ENCODE data around the gene SLC22A12.

SLC22A12 gene

DNA sequence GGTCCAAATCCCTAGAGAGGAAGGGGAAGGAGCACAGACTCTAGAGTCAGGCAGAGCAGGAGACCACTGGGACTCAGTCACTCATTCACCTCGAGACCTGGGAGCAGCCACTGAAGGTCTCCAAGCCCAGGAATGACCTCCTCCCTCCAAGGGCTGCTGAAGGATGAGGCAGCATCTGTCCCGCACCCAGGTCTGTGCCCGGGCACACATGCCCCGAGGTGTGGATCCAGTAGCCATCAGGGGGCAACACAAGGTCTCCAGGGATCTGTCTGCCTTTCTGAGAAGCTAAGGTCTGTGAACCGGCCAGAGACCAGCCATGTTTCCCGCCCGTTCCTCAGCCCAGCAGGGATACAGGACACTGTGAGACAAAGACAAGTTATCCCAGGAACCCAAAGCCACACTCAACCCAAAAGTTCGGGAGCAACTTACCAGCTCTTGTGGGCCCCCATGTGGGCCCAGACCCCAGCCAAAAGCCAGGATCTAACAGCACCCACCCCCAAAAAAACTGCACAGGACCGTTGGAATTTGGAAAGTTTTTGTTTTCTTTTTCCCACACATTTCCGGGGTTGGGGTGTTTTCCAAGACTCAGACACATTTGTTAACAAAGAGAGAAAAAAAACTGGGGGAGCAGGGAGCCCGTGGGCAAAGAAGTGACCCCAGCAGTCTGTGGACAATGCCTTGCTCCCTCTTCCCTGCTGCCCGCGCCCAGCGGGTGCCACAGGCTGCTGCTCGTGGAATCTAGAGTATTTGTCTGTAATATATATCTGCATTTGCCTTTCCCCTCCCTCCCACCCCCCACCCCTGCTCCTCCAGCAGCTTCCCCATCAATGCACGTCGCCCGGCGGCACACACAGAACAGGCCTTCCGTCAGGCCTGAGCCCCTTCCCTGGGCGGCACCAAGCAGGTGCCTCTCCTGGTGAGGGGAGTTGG lies 14.9 kb downstream of the SLC22A12 start:
- DNase-seq = no peak

DNA sequence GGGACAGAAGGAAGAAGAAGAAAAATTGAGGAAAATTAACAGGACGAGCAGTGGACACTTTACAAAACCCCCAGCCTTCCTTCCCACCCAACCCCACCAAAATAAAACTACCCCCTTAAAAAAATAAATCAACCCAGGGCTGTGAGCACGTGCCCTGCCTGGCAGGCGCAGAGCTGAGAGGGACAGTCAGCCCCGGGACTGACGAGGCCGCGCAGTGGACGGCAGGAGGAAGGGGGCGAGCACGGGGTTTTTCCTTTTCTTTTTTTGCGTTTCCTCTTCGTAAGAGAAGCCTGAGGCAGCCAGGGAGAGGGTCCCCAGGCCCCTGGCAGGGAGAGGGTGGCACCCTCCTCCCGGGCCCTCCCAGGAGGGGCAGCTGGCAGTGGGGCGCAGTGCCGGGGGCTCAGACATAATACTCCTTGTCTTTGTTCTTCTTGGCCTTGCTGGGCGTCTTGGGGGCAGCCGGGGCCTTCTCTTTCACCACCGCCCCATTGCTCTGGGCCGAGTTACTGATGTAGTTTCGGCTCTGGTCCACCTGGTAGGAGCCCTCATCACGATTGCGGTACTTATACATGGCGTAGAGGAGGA lies 15.9 kb downstream of the SLC22A12 start:
- no peak for DNase-seq

DNA sequence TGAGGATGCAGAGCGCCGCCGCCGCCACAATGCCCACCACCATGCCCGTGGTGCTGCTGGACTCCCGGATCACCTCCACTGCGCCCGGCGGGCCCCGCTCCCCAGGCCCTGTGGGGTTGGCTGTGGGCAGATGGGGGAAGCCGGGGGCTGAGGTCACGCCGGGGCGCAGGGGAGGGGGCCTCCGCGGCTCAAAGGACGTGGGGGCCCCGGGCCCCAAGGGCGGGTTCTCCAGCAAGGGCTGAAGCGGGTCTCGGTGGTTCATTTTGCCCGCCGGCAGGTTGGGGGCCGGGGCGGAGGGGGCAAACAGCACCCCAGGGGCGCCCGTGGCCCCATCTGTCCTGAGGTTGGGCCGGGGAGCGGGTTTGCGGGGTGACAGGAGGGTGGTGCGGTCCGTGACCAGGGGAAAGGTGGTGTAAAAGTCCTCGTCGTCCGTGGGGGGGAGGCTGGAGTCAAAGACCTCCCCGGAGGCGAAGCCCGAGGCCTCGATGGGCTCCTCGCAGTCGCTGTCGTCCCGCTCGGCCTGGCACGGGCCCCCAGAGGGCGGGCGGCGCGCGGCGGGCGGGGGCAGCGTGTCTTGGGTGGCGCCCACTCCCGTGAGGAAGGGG lies 16.5 kb downstream of the SLC22A12 start:
- DNase-seq = no peak

DNA sequence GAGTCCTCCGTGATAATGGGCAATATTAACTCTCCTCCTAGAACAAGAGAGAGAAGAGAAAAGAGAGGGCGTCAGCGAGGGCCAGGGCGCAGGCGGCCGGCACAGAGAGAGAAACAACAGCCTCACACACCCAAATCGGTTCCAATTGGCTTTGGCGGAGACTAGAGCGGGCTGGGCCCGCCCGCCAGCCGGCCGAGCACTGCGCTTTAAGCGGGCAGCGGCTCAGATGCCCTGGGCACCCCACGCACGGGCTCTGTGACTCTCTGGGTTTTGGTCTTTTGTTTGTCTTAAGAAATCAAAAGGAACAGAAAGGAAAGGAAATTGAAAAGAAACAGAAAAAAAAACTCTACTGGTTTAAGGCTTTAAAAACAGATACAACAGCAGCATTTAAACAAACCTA lies 17.0 kb downstream of the SLC22A12 start:
- no peak for DNase-seq

DNA sequence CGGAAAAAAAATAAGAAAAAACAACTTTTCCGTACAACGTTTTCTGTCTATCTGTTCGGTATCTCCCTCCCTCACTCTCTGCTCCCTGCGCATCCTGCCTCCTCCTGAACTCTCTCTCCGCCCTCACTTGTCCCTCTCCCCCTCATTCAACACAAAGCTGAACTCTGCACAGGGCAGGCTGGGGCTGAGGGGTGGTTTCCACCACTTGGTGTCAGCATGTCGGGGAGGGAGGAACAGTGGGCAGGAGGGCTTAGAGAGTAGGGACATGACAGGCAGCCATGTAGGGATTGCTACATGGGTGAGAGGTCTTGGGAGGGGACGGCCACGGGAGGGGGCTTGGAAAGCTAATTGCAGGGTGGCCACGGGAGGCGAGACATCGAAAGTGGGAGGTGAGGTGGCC lies 17.6 kb downstream of the SLC22A12 start:
- DNase-seq = no peak

DNA sequence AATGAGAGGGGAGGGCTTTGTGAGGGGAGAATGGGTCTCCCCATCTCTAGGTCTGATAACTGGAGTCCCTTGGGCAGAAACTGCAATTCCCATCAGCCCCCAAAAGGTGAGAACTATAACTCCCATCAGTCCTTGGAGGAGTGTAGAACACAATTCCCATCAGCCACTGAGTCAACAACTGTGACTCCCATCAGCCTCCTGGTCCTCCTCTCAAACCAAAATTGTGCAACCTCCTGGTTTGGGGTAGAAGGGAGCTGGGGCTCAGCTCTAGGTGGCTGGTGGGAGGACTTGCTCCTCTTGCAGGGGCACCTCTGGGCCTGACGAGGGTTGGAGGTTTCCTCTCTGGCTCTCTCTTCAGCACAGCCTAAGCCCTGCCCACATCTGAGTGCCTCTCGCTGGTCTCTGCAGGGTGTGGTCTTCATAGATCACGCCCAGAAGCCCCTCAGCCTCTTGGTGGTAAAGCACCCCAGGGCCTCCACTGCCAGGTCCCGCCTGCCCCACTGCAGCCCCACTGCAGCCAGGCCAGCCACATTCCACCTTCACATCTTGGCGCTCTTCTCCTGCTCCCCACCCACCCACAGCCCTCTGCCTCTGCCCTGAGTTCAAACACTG lies 18.5 kb downstream of the SLC22A12 start:
- no peak for DNase-seq

DNA sequence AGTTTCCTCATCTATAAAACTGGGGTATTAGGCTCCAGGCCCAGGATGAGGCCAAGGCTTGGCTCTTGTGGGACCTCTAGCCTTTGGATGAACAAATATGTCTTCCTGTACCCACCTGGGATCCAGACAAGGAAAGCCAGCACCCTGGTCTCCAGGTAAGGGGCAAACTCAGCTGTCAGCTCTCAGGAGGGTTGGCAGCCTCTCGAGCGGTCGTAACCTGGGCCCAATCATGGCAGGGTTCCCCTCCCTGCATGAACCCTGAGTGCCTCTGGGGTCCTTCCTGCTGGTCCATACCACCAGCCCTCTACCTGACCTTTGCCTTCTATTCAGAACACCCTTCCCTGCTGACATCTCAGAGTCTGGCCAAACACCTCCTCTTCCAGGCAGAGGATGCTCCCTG lies 19.6 kb downstream of the SLC22A12 start:
- no peak for DNase-seq

DNA sequence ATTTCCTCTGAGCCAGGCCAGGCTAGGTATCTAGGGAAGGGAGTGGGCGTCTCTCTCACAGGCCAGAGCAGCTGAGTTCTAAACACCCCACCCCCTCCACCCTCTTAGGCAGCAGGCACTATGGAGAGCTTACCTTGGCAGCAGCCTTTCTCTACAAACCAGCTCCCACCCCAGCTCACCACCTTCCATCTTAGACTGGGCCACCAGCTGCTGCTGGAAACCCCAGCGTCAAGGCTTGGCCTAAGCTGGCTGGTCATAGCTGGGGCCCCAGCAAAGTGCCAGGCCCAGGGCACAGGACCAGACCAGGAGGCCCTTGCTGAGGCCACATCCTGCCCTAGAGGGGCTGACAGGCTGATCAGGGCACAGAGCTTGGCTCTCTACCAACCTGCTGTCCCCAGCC lies 20.2 kb downstream of the SLC22A12 start:
- no peak for DNase-seq

DNA sequence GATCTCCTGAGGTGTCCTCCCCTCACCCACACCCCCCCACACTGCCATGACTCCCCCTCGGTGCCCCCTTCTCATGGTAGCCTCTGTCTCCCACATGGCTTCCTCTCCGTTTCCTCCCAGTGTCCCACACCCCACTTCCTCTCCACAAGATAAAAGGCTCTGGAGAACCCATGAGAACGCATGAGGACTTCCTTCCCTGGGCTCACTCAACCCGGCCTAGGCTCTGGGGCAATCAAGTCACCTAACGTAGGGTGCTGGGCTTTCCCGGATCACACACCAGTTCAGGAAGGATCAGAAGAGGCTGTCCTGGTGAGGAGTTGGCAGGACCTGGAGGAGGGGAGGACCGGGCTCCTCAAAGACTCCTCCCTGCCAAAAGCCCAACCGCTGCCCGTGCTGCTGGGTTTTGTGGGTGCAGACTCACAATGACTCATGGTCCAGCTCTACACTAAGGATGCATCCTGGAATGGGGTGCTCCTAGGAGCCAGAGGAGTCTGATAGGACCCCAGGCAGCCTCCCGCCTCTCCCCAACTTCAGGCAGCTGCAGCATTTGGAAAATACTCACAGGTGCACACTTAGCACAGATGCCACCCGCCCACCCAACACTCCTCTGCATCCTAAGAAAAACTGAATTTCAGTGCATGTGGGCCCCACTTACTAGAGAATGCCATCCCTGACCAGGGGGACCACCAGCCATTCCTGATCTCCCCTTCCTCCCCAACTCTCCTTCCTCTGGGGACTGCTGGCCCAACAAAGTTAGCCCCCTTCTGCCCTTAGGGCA lies 21.0 kb downstream of the SLC22A12 start:
- no peak for DNase-seq

DNA sequence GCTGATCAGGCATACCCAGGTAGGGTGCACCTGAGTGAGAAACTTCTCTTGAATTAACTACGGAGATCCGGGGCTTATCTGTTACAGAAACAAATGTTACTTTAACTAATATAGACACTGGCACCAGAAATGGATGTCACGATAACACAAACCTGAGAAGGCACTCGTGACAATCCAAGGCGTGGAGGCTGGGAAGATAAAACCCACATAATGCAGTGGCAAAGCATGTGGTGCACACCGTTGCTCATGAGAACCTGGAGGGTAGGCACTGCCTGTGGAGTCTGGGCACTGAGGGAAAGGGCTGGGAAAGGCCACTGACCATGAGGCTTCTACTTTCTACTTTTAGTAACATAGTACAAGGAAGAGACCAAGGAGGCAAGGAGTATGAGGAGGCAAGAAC lies 22.6 kb downstream of the SLC22A12 start:
- no peak for DNase-seq

DNA sequence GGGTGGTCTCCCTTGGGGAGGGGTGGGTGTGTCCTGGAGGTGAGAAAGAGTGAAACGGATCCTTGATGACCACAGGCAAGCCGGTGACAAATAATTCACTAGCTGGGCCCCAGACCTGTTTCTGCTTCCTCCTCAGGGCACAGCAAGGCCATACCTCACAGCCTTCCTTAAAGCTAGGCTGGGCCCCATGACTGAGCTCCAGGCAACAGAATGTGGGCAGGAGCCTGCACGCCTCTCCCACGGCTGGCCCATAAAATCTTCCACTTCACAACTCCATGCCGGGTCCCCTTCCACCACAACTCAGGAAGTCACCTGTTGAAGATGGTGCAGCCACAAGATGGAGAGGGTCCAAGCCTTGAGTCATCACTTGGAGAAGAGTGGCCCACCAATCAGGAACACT lies 23.9 kb downstream of the SLC22A12 start:
- no peak for DNase-seq

DNA sequence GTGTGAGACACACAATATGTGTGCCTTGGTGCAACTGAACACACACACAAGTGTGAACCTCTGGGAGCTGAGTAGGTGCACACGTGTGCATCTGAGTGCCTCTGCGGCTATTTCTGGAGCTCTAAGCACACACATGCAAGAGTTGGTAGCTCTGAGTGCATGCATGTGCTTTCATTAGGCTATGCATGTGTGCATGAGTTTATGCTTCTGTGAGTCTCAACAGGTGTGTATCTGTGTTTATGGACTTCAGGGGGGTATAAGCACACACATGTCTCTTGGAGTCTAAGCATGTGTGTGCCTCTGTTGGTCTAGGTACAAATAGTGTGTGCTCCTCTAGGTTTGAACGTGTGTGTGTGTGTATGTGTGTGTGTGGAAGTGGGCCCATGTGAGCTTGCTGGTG lies 25.8 kb downstream of the SLC22A12 start:
- no peak for DNase-seq

DNA sequence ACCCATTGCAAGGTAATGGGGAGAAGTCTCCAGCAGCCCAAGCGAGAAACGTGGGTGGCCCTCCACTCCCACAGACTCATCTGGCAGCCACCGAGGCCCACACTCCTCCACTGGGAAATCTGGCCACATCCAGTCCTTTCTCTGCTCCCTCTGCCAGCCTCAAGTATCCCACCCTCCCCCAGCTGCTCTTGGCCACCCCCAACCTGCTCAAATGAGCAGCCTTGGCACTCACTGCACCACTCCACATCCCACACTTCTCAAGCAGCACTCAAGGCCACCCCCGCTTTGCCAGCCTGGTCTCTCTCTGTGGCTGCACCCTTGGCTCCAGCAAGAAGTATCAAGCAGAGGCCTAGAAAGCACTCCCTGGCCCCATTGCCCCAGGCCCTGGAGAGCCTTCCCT lies 28.2 kb downstream of the SLC22A12 start:
- DNase-seq = no peak

DNA sequence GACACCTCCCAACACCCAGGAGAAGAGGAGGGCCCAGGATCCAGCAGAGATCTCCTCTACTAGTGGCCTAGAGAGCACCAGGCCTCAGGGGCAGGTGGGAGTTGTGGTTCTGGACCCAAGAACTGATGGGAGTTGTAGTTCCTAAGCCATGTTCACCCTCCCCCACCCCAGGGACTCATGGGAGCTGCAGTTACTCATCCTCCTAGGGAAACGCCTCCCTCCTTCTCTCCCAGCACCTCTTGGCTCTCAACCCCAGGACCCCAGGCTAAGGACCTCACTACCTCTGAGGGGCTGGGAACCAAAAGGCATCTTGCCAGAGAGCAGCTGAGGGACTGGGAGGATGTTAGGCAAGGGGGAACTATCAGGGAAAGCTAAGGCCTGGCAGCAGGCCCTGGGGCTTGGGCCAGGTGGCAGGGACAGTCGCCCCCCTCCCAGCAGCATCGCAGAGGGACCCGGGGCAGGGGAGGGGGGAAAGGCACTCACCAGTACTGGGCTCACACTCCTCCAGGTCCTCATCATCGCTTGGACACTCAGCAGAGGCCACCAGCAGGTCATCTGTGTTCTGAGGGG lies 28.9 kb downstream of the SLC22A12 start:
- DNase-seq = no peak

DNA sequence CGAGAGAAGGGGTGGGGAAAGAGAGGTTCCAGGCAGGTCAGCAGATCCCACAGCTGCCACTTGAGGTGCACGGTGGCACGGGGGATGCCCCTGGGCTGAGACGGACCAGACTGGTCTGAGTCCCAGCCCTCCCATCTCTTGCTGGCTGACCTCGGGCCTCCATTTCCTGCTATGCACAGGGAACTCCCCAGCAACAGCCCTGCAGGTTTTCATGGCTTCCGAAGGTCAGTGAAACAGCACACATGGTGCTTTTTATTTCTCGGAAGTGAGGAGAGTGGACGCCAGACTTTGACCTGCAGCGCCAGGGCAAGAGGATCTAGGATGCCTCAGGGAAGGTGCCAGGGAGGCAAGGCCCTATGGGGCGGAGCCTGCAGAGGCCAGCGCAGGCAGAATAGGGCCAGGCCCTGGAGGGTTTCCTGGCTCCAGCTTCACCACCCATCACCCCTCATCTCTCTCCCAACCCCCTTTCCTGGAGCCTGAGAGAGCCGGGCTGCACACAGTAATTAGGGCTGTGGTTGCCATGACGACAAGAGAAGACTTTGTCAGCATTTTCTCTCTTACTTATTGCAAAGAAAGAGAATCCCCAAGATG lies 29.5 kb downstream of the SLC22A12 start:
- DNase-seq = no peak

DNA sequence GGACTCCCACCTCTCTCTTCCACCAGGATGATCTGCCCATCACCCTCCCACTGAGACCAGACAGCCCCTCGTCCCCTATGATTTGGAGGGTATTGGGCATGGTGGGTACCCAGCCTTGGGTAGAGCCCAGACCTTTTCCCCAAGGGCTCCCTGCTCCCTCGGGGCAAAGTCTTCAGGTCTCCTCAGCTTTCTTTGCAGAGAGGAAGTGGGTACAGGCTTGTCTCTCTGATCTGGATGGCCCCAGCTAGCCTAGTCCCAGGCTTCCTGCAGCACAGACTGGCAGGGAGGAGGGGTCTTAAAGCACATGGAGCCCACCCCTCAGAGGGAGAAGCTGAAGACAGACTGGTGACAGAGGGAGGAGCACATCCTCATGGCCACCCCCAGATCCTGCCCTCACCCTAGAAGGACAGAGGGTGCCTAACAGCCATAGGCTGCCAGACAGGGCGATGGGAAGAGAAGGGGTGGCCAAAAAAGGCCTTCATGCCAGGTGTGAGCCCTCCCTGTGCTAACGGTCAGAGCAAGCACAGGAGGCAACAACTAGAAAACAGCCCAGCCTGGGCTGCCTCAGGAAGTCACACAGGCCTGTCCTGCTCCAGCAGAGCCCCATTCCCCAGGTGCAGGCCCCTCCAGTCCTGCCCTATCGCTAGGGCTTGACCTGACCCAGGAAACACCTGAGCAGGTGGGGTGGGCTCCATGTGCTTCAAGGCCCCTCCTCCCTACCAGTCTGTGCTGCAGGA lies 30.4 kb downstream of the SLC22A12 start:
- no peak for DNase-seq

DNA sequence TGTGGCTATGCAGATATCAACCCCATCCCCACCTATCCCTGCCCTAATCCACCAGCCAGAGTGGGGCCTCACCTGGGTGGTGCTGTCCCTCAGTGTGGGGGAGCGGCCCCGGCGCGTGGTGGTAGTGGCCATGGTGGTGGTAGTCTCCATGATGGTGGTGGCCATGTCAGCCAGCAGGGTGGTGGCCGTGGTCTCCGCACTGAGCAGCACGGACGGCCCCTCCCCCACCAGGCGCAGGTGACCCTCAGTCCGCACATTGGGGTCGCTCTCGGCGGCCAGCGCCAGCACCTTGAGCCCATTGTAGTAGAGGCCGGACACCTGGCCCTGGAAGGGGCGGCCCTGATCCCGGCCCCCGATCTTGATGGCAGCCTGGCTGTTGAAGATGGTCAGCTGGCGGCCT lies 31.7 kb downstream of the SLC22A12 start:
- no peak for DNase-seq

DNA sequence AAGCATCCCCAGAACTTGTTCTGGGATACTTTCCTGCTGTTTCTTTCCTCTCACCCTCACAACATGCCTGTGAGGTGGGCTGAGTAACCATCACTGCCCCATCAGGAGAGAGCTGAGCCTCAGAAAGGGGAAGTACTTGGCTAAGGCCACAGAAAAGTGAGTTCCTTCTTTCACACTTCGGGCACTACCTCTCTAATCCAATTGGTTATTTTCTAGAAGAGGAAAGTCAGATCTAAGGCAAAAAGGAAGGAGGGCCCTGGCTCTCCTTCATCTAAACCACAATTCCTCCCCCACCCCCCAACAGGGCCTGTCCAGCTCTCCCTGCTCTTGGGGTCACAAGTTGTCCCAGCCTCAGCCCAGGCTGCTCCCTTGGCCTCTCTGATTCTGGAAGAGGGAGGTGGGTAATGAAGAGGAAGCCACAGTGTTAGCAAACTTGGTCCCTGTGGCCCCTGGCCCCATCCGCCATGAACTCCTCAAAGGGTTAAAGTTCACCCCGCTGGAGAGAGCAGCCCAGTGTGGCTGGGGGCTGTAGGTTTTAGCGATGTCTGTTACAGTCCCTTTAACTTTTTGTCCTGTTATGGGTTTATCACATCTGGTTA lies 34.0 kb downstream of the SLC22A12 start:
- no peak for DNase-seq

DNA sequence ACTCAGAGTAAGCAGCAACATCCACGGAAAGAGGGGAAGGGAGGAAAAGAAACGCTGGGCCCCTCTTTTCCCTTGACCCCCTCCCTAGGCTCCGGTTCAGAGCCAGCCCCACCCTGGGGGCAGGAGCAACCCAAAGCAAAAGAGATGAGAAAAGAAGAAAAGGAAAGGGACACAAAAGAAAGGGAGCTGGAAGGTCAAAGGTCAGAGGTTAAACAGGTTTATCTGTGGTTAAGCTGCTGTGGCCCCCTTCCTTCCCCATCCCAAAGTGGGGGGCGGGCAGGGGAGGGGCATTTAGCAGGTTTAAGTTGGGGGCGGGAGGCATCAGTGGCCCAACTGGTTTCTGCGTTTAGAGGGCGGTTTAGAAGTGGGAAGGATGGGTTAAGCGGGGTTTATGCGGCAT lies 35.6 kb downstream of the SLC22A12 start:
- no peak for DNase-seq

DNA sequence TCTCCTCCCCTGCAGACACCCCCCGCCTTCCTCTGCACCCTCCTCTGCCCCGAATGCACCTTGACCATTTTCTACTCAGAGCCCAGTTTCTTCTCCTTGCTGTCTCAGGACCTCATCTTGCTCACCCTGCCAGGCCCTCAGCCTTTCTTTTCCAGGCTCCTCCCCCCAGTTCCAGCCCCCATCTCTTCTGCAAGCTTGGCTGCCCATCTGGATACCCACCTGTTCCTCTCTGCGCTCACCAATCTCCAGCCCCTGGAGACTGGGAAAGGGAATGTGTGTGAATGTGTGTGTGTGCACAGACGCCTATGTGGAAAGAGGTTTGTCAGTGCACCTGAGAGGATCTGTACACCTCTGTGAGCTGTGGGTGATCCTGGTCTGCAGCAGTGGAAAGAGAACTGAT lies 36.4 kb downstream of the SLC22A12 start:
- no peak for DNase-seq

DNA sequence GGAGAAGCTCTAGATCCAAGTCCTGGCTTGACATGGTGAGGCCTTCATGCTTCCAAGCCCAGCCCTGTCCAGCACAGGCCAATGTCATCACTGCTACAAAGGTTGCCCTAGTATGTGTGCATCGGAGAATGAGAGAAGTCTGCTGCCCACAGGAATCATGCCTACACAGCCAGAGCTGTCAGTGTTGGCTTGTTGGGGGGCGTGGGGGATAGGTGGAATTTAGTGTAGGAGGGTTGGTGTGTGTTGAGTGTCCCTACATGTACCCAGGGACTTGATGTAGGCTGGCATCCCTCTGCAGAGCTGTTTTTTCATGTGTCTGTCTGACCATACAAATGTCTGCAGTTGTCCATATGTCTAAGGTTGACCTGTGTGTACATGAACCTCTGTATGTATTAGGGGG lies 37.6 kb downstream of the SLC22A12 start:
- DNase-seq = no peak
